HG02943 (cell line): ENCODE measurements around the gene TUBGCP6.
A peak's percentile ranks its signal among the peaks of the same experiment; 100 is the strongest.

Source experiments
- ATAC-seq: cut with Tn5 transposase; IDR thresholded peaks from one replicate; pipeline ENCODE4 v1.9.1; 2021; ENCODE audit warnings: mild to moderate bottlenecking, low read depth, moderate library complexity; ENCODE audit not compliant: unreplicated experiment

Gene TUBGCP6, protein sequence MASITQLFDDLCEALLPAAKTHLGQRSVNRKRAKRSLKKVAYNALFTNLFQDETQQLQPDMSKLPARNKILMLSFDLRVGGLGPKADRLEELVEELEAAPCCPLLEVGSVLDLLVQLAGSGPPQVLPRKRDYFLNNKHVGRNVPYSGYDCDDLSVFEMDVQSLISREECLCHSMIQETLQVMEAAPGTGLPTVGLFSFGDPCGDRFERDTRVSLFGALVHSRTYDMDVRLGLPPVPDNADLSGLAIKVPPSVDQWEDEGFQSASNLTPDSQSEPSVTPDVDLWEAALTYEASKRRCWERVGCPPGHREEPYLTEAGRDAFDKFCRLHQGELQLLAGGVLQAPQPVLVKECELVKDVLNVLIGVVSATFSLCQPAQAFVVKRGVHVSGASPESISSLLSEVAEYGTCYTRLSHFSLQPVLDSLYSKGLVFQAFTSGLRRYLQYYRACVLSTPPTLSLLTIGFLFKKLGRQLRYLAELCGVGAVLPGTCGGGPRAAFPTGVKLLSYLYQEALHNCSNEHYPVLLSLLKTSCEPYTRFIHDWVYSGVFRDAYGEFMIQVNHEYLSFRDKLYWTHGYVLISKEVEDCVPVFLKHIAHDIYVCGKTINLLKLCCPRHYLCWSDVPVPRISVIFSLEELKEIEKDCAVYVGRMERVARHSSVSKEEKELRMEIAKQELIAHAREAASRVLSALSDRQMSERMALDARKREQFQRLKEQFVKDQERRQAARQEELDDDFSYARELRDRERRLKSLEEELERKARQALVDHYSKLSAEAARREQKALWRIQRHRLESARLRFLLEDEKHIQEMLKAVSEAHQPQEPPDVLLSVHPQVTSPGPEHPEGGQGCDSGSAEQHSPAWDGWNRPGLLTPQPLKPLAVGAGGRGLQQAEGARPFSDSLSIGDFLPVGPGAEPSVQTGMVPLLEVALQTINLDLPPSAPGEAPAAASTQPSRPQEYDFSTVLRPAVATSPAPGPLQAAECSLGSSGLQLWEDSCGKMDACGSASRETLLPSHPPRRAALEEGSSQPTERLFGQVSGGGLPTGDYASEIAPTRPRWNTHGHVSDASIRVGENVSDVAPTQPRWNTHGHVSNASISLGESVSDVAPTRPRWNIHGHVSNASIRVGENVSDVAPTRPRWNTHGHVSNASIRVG (N-terminal part only)

DNA sequence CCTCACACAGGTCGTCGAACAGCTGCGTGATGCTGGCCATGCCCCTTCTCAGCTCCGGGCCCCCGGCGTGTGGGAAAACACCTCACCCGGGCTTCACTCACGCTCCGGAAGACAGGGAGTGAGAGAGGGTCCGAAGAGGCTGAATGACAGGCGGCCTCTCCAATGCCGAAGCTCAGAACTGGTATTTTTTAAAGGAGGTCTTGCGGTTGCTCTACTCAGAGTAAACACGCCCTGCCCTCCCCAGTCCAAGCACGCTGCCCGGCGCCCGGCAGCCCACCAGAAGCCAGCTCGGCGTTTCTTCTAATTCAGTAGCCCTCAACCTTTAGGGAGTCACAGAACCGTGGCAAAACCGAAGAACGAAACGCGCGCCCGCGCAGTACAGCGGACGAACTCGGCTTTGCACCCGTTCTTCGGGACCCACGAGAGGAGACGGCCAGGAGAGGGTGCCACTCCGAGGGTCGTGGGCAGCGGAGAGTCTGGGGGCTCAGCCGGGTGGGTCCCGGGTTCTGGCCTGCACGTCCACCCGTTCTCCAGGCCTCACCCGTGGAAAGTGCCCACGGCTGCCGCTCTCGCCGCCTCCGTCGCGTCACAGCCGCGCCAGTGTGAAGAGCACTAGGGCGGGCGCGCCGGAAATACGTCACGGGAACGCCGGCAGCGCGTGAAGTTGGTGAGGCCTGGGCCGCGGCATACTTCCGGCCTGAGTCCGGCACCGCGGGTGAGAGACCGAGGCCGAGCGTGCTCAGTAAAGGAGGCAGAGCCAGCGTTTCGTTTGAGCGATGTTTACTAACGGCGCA, at the start of gene TUBGCP6:
TSS of gene TUBGCP6 (minus strand) at position 604 of the 794 bp plus-strand sequence. CDS start at position 40, 564 bp downstream.
- peak; percentile 68 for ATAC-seq

DNA sequence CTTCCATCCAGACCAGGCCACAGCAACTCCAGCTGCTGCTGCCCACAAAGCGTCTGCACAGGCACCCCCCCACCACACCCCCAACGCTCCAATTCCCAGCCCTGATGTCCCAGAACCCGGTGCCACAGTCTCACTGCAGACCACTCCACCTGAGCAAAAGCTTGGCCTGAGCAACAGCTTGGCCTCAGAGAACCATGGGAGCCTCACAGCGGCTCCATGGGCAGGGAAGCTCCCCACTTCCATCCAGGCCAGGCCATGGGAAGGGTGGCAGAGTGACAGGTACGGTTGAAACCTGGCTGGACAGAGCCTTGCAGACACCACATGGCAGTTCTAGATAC, 49.5 kb upstream of the TUBGCP6 start:
- ATAC-seq, result no peak

DNA sequence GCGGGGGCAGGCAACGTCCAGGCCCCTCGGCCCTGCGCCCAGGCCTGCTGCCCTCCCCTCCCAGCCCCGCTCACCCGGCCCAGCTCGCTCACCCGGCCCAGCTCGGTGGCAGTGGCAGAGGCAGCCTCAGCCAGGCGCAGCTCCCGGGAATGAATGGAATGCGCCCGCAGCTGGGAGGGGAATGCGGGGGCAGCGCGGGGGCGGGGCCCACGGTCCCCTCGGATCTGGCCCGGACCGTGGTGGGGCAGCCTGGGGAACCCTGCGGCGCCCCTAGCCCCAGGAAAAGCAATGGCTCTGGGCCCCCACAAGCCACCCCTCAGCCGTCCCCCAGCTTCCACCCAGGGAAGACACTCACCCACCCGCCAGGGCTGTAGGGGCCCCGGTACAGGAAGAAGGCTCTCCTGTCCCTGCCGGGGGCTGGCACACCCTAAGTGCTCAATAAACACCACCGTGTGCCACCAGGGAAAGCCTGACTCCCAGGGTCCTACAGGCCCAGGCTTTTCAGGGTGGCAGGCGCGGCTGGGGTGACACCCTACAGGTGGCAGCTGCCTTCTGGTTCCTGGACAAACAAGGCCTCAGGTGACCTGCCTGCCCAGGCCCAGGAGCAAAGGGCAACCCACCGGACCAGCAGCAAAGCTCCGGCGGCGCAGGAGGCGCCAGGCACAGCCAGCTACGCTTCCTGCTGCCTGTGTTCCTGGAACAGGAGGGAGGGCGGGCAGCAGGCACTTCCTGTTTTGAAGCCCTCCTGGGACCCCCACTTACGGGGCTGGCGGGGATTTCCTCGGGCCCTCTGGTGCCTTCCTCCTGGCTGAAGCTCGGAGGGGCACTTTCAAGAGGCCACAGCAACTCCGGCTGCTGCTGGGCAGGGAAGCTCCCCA, 48.9 kb upstream of the TUBGCP6 start:
- no peak for ATAC-seq

DNA sequence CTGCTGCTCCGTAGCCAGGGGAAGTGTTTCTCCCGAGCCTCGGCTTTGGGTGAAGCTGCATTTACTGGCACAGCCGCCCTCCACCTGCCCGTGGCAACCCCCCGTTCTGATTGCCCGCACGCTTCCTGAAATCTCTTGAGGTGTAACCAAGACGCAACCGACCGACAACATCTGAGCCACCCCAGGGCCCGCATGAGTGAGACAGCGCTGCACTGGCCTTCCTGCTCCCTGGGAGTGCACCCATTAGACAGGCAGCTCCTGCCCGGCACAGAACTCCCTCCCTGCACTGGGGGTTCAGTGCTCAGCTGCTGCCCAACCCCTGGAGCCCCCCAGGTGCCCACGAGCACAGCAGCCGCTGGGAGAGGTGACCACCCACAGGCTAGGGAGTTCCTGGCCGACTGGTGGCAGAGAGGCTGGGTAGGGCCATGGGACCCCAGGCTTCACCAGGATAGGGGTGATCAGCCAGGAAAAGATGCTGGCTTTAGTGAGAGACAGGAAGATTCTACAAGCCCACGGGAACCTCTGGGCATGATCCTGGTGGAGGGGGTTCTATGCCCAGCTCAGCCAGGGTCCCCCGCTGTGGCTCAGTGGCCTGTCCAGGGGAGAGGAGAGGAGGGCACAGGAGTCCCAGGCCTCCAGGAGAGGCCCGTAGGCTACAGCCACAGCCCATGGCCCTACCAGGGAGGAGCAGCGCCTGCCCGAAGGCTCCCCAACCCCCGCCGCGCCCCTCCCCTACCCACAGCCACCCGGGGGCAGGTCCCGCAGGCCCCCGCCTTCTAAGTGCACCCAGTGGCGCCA, 48.0 kb upstream of the TUBGCP6 start:
- ATAC-seq, result no peak

DNA sequence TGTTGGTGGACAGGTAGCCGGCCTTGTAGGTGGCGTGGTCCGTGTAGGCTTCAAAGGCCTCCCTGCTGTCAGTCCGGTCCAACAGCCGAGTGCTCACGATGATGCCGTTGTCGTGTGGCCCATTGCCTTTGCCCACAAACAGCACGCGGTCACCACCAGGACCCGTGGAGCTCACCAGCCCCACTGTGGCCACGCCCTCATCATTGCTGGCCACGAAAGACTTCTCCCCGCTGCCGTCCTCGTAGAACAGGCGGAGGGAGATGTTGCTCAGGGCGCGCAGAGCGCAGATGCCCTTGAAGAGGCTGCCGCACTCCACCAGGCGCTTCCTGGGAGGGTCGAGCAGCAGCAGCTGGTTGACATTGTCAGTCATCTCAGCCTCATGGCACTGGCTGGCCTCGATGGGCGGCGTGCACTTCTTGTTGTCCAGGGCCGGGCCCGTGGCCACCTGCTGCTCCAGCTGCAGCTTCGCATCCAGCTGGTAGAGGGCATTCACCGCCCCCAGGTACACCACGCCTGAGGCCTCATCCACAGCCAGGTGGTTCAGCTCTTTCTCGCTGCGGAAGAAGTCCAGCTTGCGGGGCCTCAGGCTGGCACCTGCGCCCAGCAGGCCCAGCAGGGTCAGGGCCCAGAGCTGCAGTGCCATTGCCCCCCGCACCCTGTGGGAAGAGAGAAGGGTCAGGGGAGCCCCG, 45.3 kb upstream of the TUBGCP6 start:
- ATAC-seq, result no peak

DNA sequence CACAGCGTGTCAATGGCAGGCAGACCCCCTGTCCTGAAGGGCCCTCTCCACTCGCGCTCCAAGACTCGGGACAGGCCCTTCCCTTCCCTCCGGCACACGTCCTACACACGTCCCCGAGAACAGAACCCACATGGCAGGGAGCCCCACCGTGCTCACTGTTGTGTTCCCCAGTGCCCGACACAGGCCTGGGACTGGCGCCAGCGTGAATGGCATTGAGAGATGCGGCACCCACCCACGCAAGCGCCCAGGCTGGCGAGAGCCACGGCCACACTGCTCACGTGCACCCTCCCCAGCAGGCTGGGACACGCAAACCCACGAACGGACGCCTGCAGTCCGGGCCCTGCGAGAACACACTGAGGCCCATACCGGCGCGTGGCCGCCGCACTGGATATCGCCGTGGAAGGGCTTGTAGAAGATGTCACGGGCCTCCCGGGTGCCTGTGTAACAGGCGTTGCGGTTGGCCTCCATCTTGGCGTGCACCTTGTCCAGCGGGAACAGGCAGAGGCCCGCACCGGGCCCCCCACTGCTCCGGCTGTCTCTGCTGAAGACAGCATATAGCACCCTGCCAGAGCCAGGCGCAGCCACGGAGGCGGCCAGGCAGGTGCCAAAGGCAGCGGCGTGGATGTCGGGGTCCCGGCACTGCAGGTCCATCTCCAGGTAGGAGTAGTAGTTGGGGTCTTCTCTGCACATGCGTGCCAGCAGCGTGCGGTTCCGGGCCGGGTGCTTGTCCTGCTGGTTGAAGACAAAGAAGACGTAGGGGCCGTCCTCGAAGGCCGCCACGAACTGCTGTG, 44.5 kb upstream of the TUBGCP6 start:
- no peak for ATAC-seq

DNA sequence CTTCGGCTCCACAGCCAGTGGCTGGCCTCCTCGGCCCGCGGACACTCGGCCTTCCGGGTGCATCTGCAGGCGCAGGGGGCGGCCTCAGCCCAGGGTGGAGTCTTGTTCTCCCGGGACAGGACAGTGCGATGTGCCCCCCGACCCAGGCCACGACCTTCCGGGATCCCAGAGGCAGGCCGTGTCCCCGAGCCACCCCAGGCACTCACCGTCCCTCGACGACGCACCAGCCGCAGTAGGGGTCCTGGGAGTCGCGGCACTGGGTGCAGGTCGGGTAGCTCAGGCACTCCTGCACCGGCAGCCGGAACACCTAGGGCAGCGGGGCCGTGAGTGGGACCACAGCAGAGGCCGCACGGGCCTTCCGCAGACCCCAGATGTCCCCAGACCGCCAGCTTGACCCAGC, 42.9 kb upstream of the TUBGCP6 start:
- no peak for ATAC-seq

DNA sequence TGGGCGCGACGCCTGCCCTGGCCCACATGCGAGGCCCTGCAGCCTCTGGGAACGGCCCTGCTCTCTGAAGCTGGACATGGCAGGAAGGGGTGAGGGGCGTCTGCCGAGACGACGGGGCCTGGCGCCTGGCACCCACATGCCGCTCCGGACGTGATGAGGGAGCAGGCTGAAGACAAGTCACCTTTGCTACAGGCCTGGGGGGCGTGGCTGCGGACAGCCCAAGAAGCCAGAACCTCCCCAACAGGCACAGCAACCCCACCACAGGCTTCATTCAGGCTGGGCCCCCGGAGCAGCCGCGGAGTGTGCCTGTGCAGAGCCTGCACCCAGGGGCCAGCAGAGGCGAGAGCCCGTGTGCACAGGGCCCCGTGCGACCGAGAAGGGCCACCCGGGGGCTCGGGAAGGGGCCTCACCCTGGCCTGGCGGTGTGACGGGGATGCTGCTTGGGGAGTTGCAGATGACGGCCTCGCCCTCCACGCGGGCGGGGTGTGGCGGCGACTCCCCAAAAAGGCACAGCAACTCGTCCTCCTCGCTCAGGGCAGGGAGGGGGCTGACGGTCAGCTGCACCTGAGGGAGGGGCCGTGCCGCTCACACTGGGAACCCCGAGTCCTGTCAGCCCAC, 42.0 kb upstream of the TUBGCP6 start:
- ATAC-seq, result no peak

DNA sequence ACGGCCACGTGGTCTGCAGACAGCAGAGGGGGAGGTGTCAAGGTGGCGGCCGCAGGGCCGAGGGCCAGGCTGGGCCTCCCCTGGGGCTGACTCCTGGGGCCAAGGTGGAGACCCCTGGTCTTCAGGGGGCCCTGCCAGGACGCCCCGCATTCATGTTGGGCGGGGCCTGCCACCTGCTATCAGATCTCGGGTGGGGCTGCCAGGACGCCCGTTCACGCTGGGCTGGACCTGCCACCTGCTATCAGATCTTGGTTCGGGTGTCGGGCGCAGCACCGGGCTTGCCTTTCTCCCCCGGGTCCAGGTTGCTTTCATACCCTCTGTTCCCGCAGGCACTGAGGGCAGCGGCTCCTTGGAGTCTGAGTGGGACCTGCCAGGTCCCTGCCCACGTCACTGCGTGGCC, 41.5 kb upstream of the TUBGCP6 start:
- no peak for ATAC-seq

DNA sequence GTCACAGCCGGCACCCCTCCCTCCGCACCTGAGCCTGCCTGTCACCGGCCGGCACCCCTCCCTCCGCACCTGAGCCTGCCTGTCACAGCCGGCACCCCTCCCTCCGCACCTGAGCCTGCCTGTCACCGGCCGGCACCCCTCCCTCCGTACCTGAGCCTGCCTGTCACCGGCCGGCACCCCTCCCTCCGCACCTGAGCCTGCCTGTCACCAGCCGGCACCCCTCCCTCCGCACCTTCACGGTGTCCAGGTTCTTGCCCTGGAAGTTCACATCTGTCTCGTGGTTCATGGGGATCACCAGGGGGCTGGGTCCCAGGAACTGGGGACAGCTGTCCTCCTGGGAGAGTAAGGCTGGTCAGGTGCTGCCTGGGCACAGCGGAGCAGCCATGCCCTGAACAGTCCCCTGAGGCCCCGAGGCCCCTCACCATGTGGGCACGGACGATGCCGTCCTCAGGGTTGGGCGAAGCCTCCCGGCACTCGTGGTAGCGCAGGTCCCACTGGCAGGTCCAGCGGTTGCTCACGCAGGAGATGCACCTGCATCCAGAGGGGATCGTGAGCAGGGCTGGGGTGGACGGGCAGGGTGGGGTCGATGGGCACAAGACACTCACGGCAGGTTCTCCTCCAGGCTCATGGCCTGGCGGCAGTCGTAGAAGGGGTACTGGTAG, 40.9 kb upstream of the TUBGCP6 start:
- no peak for ATAC-seq

DNA sequence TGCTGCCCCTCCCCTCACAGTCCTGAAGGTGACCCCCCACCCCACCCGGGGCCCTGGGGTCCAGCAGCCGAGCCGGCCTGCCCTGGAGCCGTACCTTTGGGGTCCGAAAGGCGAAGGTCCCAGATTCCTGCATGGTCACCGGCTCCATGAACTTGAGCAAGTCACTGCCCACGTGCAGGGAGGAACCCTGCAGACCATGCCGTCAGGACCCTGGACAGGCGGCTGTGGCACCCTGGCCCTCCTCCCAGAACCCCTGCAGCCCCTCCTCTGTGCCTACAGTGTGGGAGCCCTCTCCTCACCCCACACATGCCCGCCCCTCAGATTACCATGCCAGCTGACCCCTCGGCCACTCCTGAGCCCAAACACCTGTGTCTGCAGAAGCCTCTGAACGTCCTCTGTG, 39.7 kb upstream of the TUBGCP6 start:
- no peak for ATAC-seq

DNA sequence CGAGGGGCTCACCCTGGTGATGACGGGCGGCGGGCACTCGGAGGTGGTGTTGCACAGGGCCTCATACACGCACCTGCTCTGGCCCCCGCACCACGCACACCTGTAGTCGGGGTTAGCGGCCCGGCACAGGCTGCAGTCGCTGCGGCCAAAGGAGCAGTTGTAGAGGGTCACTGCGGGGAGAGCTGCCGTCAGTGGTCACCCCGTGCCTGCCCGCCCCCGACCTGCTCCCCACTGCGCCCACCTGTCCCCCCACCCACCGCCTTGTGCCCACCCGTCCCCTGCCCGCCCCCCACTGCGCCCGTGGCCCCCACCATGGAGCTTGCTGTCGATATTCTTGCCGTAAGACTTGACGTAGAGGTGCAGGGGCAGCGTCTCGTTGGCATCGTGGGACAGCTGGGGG, 39.0 kb upstream of the TUBGCP6 start:
- no peak for ATAC-seq

DNA sequence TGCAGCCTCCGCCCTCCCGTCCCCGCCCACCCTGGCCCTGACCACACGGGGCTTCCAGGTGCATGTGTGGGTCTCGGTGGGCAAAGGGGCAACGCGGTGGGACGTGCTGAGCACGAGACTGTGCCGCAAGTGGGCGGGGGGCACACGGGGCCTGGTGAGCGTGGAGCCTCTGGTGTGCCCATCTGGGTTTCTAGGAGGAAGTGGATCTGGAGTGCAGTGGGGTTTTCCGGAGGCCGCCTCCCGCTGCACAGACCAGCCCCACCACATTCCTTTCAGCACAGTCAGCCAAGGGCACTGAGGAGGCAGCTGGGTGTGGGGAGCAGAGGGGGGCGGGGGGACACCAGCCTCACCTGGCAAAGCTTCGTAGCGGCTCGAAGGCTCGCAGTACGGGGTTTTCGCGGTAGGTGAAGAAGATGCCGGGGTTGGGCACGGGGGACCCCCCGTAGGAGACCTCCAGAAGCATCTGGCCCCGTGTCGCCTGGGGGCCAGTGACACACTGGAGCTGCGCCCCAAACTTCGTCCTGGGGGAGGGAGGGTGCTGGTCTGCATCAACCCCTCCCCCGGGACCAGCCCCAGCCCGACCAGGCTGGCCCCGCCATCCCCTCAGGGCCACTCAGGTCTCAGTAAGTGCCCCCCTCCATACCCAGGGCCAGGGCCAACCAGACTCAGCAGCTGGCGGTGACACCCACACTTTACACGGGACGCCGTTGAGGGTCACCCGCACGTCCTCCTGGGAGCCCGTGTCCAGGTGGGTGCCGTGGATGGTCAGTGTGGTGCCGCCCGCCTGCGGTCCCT, 37.7 kb upstream of the TUBGCP6 start:
- ATAC-seq, result no peak

DNA sequence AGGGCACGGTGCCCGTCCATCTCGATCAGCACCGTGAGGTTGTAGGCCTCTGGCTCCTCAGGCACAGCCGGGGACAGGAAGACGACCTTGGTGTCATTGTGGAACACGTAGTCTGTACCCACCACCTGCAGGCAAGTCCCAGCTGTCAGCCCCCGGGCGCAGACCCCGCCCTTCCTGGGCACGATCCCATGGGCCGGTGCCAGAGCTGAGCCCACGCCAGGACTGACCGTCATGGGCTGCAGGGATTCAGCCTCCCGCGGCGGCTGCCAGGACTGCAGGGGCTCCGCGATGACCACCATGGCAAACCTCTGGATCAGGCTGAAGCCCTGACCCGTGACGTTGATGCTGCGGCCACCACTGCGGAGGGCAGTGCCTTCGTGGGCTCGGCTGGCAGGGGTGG, 37.1 kb upstream of the TUBGCP6 start:
- no peak for ATAC-seq

DNA sequence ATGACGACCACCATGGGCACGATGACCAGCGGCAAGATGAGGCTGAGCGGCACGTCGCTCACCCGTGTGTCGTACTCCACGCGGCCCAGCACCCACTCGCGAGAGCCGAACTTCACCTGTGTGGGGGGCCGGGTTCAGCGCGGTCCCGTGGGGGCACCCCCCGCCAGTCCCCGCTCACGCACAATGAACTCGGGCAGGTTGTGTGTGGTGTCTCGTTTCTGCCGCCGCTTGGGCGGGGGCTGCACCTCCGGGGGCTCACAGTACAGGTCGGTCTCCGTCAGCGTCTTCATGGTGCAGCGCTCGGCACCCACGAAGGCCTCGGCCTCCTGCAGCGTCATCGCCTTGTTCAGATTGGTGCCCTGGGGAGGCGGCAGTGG, 36.5 kb upstream of the TUBGCP6 start:
- ATAC-seq, result no peak
